DOHH2 (cell line): ENCODE measurements around the gene EGF.
"Not testable (repeated sequence)": the region's sequence is repeated elsewhere in the genome, so short reads cannot be mapped to it uniquely, and the experiment has no call there.

Experiments used
- H3F3A ChIP-seq: fragments of 200-600 bp; sonication (generic), shearing (Covaris generic); 2 replicates; pipeline ENCODE4 v1.6.0; 2016; ENCODE audit warnings: antibody characterized with exemption, mild to moderate bottlenecking; ENCODE audit not compliant: control insufficient read depth, insufficient read depth
- H3K27ac ChIP-seq: fragments of 200-600 bp; sonication (generic); 2 replicates; pipeline ENCODE4 v1.5.1; 2014; ENCODE audit warnings: low read depth, mild to moderate bottlenecking, low read length, moderate library complexity
- H3K27me3 ChIP-seq: fragments of 200-600 bp; sonication (generic); 2 replicates; pipeline ENCODE4 v1.6.1; 2014; ENCODE audit warnings: mild to moderate bottlenecking, low read length, mixed read lengths; ENCODE audit not compliant: control insufficient read depth
- H3K36me3 ChIP-seq: fragments of 200-600 bp; sonication (generic); 2 replicates; pipeline ENCODE4 v1.6.1; 2014; ENCODE audit warnings: mild to moderate bottlenecking, low read length, moderate library complexity, mixed read lengths; ENCODE audit not compliant: control insufficient read depth
- H3K4me1 ChIP-seq: fragments of 200-600 bp; sonication (generic); 2 replicates; pipeline ENCODE4 v1.6.1; 2014; ENCODE audit warnings: mild to moderate bottlenecking, low read length, mixed read lengths; ENCODE audit not compliant: control insufficient read depth
- H3K4me2 ChIP-seq: fragments of 200-600 bp; sonication (generic); 2 replicates; pipeline ENCODE4 v1.6.0; 2014; ENCODE audit warnings: mild to moderate bottlenecking, low read length, moderate library complexity
- H3K4me3 ChIP-seq: fragments of 200-600 bp; sonication (generic); 2 replicates; pipeline ENCODE4 v1.5.1; 2014; ENCODE audit warnings: mild to moderate bottlenecking, low read length, mixed read lengths
- H3K79me2 ChIP-seq: fragments of 200-600 bp; sonication (generic); 2 replicates; pipeline ENCODE4 v1.6.1; 2014; ENCODE audit warnings: mild to moderate bottlenecking, low read length, mixed read lengths; ENCODE audit not compliant: control insufficient read depth
- H3K9me2 ChIP-seq: fragments of 200-600 bp; sonication (generic); replicated peaks from 2 replicates; pipeline ENCODE4 v1.6.1; 2014; ENCODE audit warnings: mild to moderate bottlenecking, low read length, mixed read lengths; ENCODE audit not compliant: control insufficient read depth
- H3K9me3 ChIP-seq: fragments of 200-600 bp; sonication (generic); 2 replicates; pipeline ENCODE4 v1.6.1; 2014; ENCODE audit warnings: antibody characterized with exemption, low read length, mixed read lengths; ENCODE audit not compliant: control insufficient read depth, insufficient read depth
- H4K20me1 ChIP-seq: fragments of 200-600 bp; sonication (generic); 2 replicates; pipeline ENCODE4 v1.6.0; 2014; ENCODE audit warnings: low read depth, mild to moderate bottlenecking, antibody characterized with exemption, low read length, moderate library complexity; ENCODE audit not compliant: control insufficient read depth, insufficient read depth
- EZH2phosphoT487 ChIP-seq: fragments of 200-600 bp; sonication (generic); IDR thresholded peaks from 2 replicates; pipeline ENCODE4 v1.6.1; 2017; ENCODE audit warnings: borderline replicate concordance, mild to moderate bottlenecking, antibody characterized with exemption, low read length, moderate library complexity, mixed read lengths
- TF ChIP-seq, protein P1 (sequence below): fragments of 200-600 bp; sonication (generic); IDR thresholded peaks from one replicate; pipeline ENCODE4 v1.5.1; 2014; ENCODE audit warnings: antibody characterized with exemption, mild to moderate bottlenecking, low read depth, low read length; ENCODE audit not compliant: poor library complexity, severe bottlenecking

EGF gene

DNA sequence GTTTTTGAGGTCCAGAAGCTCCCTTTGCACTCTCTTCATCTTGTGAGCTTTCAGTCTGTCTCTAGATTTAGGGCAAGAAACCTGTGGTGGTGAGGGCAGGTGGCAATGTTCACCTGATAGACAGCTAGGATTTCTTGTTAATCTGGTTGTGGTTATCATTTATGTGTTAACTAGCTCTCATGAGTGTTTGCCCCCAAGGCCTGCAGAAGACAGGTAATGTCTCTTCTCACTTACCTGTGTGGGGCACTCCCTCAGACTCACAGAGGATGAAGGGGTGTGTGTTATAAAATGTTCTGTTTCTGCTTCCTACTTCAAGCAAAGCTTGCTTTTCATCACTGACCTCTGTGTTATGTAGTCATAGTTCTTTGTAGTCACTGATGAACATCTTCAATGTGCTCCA, 17.8 kb downstream of the EGF start:
- no peak for TF ChIP-seq EZH2phosphoT487
- no peaks in the 10 kb centered on the region for H3K79me2 ChIP-seq
- no peaks in the 10 kb centered on the region for H3K9me2 ChIP-seq
- no peak overlapping the region for H3K4me3 ChIP-seq
- no peaks in the 10 kb centered on the region for H3K27me3 ChIP-seq
- H3K4me2 ChIP-seq, result no peak overlapping the region
- no peak overlapping the region for H3K27ac ChIP-seq
- no peaks in the 10 kb centered on the region for H3K36me3 ChIP-seq
- H3K4me1 ChIP-seq, result no peaks in the 10 kb centered on the region
- no peaks in the 10 kb centered on the region for H4K20me1 ChIP-seq
- no peaks in the 10 kb centered on the region for H3K9me3 ChIP-seq
- H3F3A ChIP-seq, result no peaks in the 10 kb centered on the region

GRCh38 chr4:109930872-109931271, 18.2 kb downstream of the EGF start:
- Histone ChIP-seq H3K27ac (no peak overlapping the region), H3K9me3 (no peaks in the 10 kb centered on the region), H3K4me2 (no peak overlapping the region), H3K9me2 (no peaks in the 10 kb centered on the region), H3F3A (no peaks in the 10 kb centered on the region), H3K27me3 (no peaks in the 10 kb centered on the region), H3K4me3 (no peak overlapping the region), H3K79me2 (no peaks in the 10 kb centered on the region), H4K20me1 (no peaks in the 10 kb centered on the region), H3K4me1 (no peaks in the 10 kb centered on the region), H3K36me3 (no peaks in the 10 kb centered on the region)
- TF ChIP-seq, protein P1, sequence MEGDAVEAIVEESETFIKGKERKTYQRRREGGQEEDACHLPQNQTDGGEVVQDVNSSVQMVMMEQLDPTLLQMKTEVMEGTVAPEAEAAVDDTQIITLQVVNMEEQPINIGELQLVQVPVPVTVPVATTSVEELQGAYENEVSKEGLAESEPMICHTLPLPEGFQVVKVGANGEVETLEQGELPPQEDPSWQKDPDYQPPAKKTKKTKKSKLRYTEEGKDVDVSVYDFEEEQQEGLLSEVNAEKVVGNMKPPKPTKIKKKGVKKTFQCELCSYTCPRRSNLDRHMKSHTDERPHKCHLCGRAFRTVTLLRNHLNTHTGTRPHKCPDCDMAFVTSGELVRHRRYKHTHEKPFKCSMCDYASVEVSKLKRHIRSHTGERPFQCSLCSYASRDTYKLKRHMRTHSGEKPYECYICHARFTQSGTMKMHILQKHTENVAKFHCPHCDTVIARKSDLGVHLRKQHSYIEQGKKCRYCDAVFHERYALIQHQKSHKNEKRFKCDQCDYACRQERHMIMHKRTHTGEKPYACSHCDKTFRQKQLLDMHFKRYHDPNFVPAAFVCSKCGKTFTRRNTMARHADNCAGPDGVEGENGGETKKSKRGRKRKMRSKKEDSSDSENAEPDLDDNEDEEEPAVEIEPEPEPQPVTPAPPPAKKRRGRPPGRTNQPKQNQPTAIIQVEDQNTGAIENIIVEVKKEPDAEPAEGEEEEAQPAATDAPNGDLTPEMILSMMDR, result no peak
- no peak for TF ChIP-seq EZH2phosphoT487

DNA sequence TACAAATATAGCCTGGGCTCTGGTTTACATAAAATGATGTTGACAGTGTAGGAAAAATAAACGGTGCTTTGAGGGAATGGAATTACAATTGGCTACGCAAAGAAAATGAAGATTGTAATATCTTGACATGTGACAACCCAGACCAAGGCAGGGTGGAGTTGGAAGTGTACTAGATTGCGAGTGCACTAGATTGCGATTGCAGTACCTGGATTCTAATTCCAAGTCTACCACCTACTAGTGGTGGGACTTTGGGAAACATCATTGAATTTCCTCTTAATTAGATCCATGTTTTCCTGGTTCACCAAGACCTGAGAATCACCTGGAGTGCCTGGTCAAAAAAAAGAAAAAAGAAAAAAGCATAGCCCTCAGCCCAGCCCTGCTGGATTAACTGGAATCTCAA, 18.6 kb downstream of the EGF start:
- Histone ChIP-seq H3K4me3 (no peak overlapping the region), H3K4me2 (no peak overlapping the region), H3K9me3 (no peaks in the 10 kb centered on the region), H3K9me2 (no peaks in the 10 kb centered on the region), H3K79me2 (no peaks in the 10 kb centered on the region), H3K27ac (no peak overlapping the region), H3F3A (no peaks in the 10 kb centered on the region), H3K4me1 (no peaks in the 10 kb centered on the region), H3K36me3 (no peaks in the 10 kb centered on the region), H3K27me3 (no peaks in the 10 kb centered on the region), H4K20me1 (no peaks in the 10 kb centered on the region)
- no peak for TF ChIP-seq EZH2phosphoT487
- TF ChIP-seq, protein P1, result no peak

GRCh38 chr4:109937352-109937751, 24.7 kb downstream of the EGF start:
- H3K27me3 ChIP-seq, H3K4me2 ChIP-seq, H3F3A ChIP-seq, H3K27ac ChIP-seq, H3K36me3 ChIP-seq, H3K9me2 ChIP-seq, H4K20me1 ChIP-seq, H3K79me2 ChIP-seq, H3K4me1 ChIP-seq, H3K9me3 ChIP-seq, H3K4me3 ChIP-seq: not testable (repeated sequence)
